Esophagus muscularis mucosa (tissue), 3 donors: ENCODE results near the gene AFF4.
"Not testable (repeated sequence)": the region's sequence is repeated elsewhere in the genome, so short reads cannot be mapped to it uniquely, and the experiment has no call there.

ENCODE experiments used
- POLR2A ChIP-seq: fragments of 450-650 bp; IDR thresholded peaks from one replicate; pipeline ENCODE4 v1.6.1; 2017; ENCODE audit warnings: antibody characterized with exemption, moderate library complexity, mild to moderate bottlenecking, low read depth
- POLR2AphosphoS5 ChIP-seq, 2 donors: sonication (generic); formaldehyde crosslinking; IDR thresholded peaks; one replicate each; pipeline ENCODE4 v1.6.1; 2017; ENCODE audit warnings: antibody characterized with exemption in 2 of 2
- TF ChIP-seq, protein P1 (sequence below), 3 experiments: fragments of 200-600 bp in 2 of 3; fragments of 450-650 bp in 1 of 3; sonication (generic) in 2 of 3; IDR thresholded peaks; one replicate each; pipeline ENCODE4 v1.5.1; 2017 to 2019; ENCODE audit warnings: antibody characterized with exemption in 3 of 3, mild to moderate bottlenecking in 2 of 3, moderate library complexity in 1 of 3

DNA sequence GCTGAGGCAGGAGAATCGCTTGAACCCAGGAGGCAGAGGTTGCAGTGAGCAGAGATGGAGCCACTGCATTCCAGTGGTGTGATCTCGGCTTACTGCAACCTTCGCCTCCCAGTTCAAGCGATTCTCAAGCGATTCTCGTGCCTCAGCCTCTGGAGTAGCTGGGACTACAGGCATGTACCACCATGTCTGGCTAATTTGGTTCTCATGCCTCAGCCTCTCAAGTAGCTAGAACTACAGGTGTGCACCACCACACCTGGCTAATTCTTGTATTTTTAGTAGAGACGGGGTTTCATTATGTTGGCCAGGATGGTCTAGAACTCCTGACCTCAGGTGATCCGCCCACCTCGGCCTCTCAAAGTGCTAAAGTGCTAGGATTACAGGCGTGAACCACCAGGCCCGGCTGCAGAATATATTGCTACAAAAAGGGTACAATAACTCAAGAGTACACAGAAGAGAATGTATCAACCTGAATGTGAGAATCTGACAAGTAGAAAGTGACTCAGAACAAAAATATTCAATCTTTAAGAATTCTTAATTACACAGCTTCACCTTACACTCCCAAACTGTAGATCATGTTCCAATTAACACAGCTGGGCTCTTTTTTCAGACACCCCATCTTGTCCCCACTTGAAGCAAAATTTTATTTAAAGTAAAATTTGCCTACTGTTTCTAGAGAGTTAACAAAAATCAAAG lies 2.2 kb downstream of the AFF4 start:
- TF ChIP-seq, protein P1, sequence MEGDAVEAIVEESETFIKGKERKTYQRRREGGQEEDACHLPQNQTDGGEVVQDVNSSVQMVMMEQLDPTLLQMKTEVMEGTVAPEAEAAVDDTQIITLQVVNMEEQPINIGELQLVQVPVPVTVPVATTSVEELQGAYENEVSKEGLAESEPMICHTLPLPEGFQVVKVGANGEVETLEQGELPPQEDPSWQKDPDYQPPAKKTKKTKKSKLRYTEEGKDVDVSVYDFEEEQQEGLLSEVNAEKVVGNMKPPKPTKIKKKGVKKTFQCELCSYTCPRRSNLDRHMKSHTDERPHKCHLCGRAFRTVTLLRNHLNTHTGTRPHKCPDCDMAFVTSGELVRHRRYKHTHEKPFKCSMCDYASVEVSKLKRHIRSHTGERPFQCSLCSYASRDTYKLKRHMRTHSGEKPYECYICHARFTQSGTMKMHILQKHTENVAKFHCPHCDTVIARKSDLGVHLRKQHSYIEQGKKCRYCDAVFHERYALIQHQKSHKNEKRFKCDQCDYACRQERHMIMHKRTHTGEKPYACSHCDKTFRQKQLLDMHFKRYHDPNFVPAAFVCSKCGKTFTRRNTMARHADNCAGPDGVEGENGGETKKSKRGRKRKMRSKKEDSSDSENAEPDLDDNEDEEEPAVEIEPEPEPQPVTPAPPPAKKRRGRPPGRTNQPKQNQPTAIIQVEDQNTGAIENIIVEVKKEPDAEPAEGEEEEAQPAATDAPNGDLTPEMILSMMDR (IDR thresholded peaks at IDR 0.05) = not testable (repeated sequence)
- not testable (repeated sequence) for TF ChIP-seq POLR2A; POLR2AphosphoS5 (IDR thresholded peaks at IDR 0.05)
